ENCODE measurements around the gene ZBTB33.

- TF ChIP-seq POLR2A (IDR thresholded peaks at IDR 0.05) (no peak), POLR2AphosphoS5 (IDR thresholded peaks at IDR 0.05) (no peak), CTCF (IDR thresholded peaks at IDR 0.05) (no peak), EP300 (IDR thresholded peaks at IDR 0.05; ENCODE audit: low read depth) (no peak)
These were observed 27.2 kb upstream of the ZBTB33 start for GRCh38 chrX:120223374-120223773.

All from transverse colon (tissue), 4 donors.